GM12865 (cell line): ENCODE measurements around the gene KIAA1328.
A peak's percentile ranks its signal among the peaks of the same experiment; 100 is the strongest.

Source experiments
- DNase-seq: peaks from one replicate; pipeline ENCODE4 v3.0.0; 2010; ENCODE audit warnings: low read depth
- H3K4me3 ChIP-seq: 2 replicates; pipeline ENCODE4 v1.5.1; 2011; ENCODE audit warnings: mild to moderate bottlenecking, low read depth, low read length, control low read depth
- CTCF ChIP-seq: IDR thresholded peaks from 2 replicates; pipeline ENCODE4 v1.5.1; 2011; ENCODE audit warnings: low read length, control low read depth, low read depth, inconsistent platforms; ENCODE audit not compliant: insufficient read depth; ENCODE audit errors: missing control alignments

KIAA1328 gene

GRCh38 chr18:36889321-36889720 is 60.4 kb downstream of the KIAA1328 start:
- DNase-seq, result no peak
- TF ChIP-seq CTCF, result no peak
- no peak overlapping the region for H3K4me3 ChIP-seq

- no peak overlapping the region for H3K4me3 ChIP-seq
- no peak for DNase-seq
- TF ChIP-seq CTCF, result no peak
These were observed 60.8 kb downstream of the KIAA1328 start for GRCh38 chr18:36889742-36890141.

- TF ChIP-seq CTCF, result no peak
- no peak for DNase-seq
- H3K4me3 ChIP-seq, result no peak overlapping the region
These were observed 61.7 kb downstream of the KIAA1328 start for GRCh38 chr18:36890598-36890997.

GRCh38 chr18:36893227-36893626 is 64.3 kb downstream of the KIAA1328 start:
- DNase-seq, result no peak
- TF ChIP-seq CTCF, result no peak
- no peak overlapping the region for H3K4me3 ChIP-seq

- TF ChIP-seq CTCF, result no peak
- no peak overlapping the region for H3K4me3 ChIP-seq
- no peak for DNase-seq
These were observed 66.7 kb downstream of the KIAA1328 start for GRCh38 chr18:36895606-36896005.

- no peak for DNase-seq
- no peak for TF ChIP-seq CTCF
- no peak overlapping the region for H3K4me3 ChIP-seq
These were observed 68.3 kb downstream of the KIAA1328 start for GRCh38 chr18:36897253-36897652.

GRCh38 chr18:36899289-36899688 is 70.4 kb downstream of the KIAA1328 start:
- TF ChIP-seq CTCF, result peak; percentile 30
- H3K4me3 ChIP-seq, result no peak overlapping the region
- DNase-seq, result peak; percentile 56
